Pancreas (tissue), 10 donors: Measurements from ENCODE around the gene BAIAP3. TPM values are rescaled to one million over a fixed set of nuclear protein-coding genes. Genes with fewer than 3 reads are reported as not detected.
A peak's percentile ranks its signal among the peaks of the same experiment; 100 is the strongest.

Experiments used
- ATAC-seq, 4 donors: fragments of 200-7000 bp; cut with Tn5 transposase; one replicate each; pipeline versions ENCODE4 v1.8.0 to v1.9.1; 2020; ENCODE audit warnings: mild to moderate bottlenecking in 4 of 4, moderate library complexity in 4 of 4
- DNase-seq, 6 donors: peaks; one replicate each; pipeline ENCODE4 v3.0.0-alpha.2; 2020
- FAIRE-seq: peaks from 2 replicates; lab custom pipeline; 2012; peaks lifted over from hg19 to GRCh38; lab: Jason Lieb, UNC
- H3K27ac ChIP-seq, 4 donors: fragments of 200-600 bp; sonication (generic); 1 replicate in 3 of 4; 2 replicates in 1 of 4; pipeline versions ENCODE4 v1.5.0 to v1.8.0; 2020
- H3K27me3 ChIP-seq, 4 donors: fragments of 200-600 bp; one replicate each; pipeline ENCODE4 v1.8.0; 2021
- H3K36me3 ChIP-seq, 3 donors: fragments of 200-600 bp; sonication (generic) in 1 of 3; one replicate each; pipeline versions ENCODE4 v1.5.0 to v1.8.0; 2020 to 2021
- H3K4me1 ChIP-seq, 3 donors: fragments of 200-600 bp; one replicate each; pipeline ENCODE4 v1.8.0; 2021
- H3K4me3 ChIP-seq, 4 donors: fragments of 200-600 bp; sonication (generic) in 2 of 4; one replicate each; pipeline versions ENCODE4 v1.5.0 to v1.8.0; 2020 to 2021
- H3K9me3 ChIP-seq, 4 donors: fragments of 200-600 bp; one replicate each; pipeline ENCODE4 v1.8.0; 2021
- CTCF ChIP-seq, 4 donors: fragments of 200-600 bp; sonication (generic) in 3 of 4; IDR thresholded peaks; one replicate each; pipeline versions ENCODE4 v1.5.0 to v1.8.0; 2021; ENCODE audit warnings: antibody characterized with exemption in 4 of 4
- WGBS, 2 donors: extraction: QIAGEN DNeasy Blood & Tissue Kit; methylation state at CpG; one replicate each; pipeline ENCODE4 v1.1.7; 2013; 5-methylcytosine and 5-hydroxymethylcytosine counted together
- intact Hi-C, 3 donors: fragments of 100-400 bp; cut with DNase I; formaldehyde crosslinking; loops; one replicate each; pipeline versions ENCODE4 v1.11.1 to v1.14.2; 2022
- polyA plus RNA-seq, 2 donors: library from polyadenylated mRNA; stranded (reverse); fragments of 200-250 nt; gene quantifications; one replicate each; pipeline ENCODE4 v1.2.3, GENCODE V29; 2013
- total RNA-seq, 6 donors: library from RNA; stranded (reverse); fragmentation: NEBNext Ultra II Directional in 4 of 6; extraction: Animal tissue kit (Norgen Biotek cat#: 25700) in 4 of 6; gene quantifications; one replicate each; pipeline versions ENCODE4 v1.2.1 to v1.2.4, GENCODE V29; 2021 to 2023
- donor health status: healthy with polysubstance abuse.
- donor health status: DM: no; HTN: no; CAD: no; lungs with moderate emphysema.
- donor health status: DM: no; HTN: no; CAD: no.
- donor health status: control.
- donor health status: control.
- donor health status: Bipolar disorder and iron deficiency.
- donor health status: DM: yes; HTN: yes; CAD: no.
- donor health status: DM: no; HTN: no; CAD: no.
- donor health status: DM: no; HTN: no; CAD: no.
- donor health status: DM: yes; HTN: yes; CAD: no.

The BAIAP3 gene
- total and polyA plus RNA-seq, 8 donors: 2.1 to 110 (median 12.6) TPM

GRCh38 chr16:1330260-1330914 lies 3.1 kb upstream of the BAIAP3 start:
- peaks cover 0 to 11% (median 2%) of the 10 kb centered on the region in 4 donors for H3K27me3 ChIP-seq
- intact Hi-C loops: no loop called here
- H3K27ac ChIP-seq: no peak overlapping the region
- TF ChIP-seq CTCF (IDR thresholded peaks at IDR 0.05): peak in 1 of 4 donors; percentile 30
- no peaks in the 10 kb centered on the region for H3K9me3 ChIP-seq
- H3K4me1 ChIP-seq: peaks cover 6 to 20% (median 6%) of the 10 kb centered on the region in 3 donors
- H3K4me3 ChIP-seq: no peak overlapping the region
- no peak for FAIRE-seq
- ATAC-seq: no peak
- WGBS, 2 donors: 73 to 81% methylated on average over 17 of the region's 17 CpGs
- DNase-seq: peak in 2 of 6 donors; percentile 11 to 67
- no peaks in the 10 kb centered on the region for H3K36me3 ChIP-seq

GRCh38 chr16:1330931-1331711 lies 2.3 kb upstream of the BAIAP3 start:
- H3K27me3 ChIP-seq: peaks cover 0 to 11% (median 2%) of the 10 kb centered on the region in 4 donors
- WGBS, 2 donors: 42 to 43% methylated on average over 21 to 22 of the region's 22 CpGs
- FAIRE-seq (no peak), ATAC-seq (no peak), DNase-seq (peak in 2 of 6 donors; percentile 14 to 58)
- peak overlapping the region in 2 of 4 donors; percentile 17 to 25 for H3K4me3 ChIP-seq
- intact Hi-C loops: no loop called here
- H3K36me3 ChIP-seq: no peaks in the 10 kb centered on the region
- H3K27ac ChIP-seq: peak overlapping the region in 2 of 4 donors; percentile 2 to 10
- H3K4me1 ChIP-seq: peaks cover 6 to 20% (median 6%) of the 10 kb centered on the region in 3 donors
- H3K9me3 ChIP-seq: no peaks in the 10 kb centered on the region
- TF ChIP-seq CTCF (IDR thresholded peaks at IDR 0.05): no peak

GRCh38 chr16:1331712-1332617 lies 1.5 kb upstream of the BAIAP3 start:
- peak in 5 of 6 donors; percentile 66 to 90 (median 79) for DNase-seq
- no peaks in the 10 kb centered on the region for H3K9me3 ChIP-seq
- peak overlapping the region in 2 of 4 donors; percentile 17 to 25 for H3K4me3 ChIP-seq
- H3K27ac ChIP-seq: peak overlapping the region in 2 of 4 donors; percentile 2 to 10
- TF ChIP-seq CTCF (IDR thresholded peaks at IDR 0.05): no peak
- H3K36me3 ChIP-seq: no peaks in the 10 kb centered on the region
- peaks cover 6 to 20% (median 6%) of the 10 kb centered on the region in 3 donors for H3K4me1 ChIP-seq
- WGBS, 2 donors: 12 to 17% methylated on average over 34 of the region's 34 CpGs
- ATAC-seq: peak; percentile 58 to 74 (median 70)
- intact Hi-C loops: no loop called here
- H3K27me3 ChIP-seq: peaks cover 0 to 11% (median 2%) of the 10 kb centered on the region in 4 donors
- FAIRE-seq: no peak

GRCh38 chr16:1332618-1333148 lies 762 bp upstream of the BAIAP3 start:
- no peak overlapping the region for H3K27ac ChIP-seq
- H3K27me3 ChIP-seq: peaks cover 0 to 11% (median 2%) of the 10 kb centered on the region in 4 donors
- no peaks in the 10 kb centered on the region for H3K36me3 ChIP-seq
- WGBS, 2 donors: 18 to 24% methylated on average over 22 to 26 of the region's 26 CpGs
- H3K9me3 ChIP-seq: no peaks in the 10 kb centered on the region
- intact Hi-C loops: no loop called here
- DNase-seq (no peak), FAIRE-seq (no peak), ATAC-seq (no peak)
- H3K4me3 ChIP-seq: peak overlapping the region in 2 of 4 donors; percentile 23 to 43
- no peak for TF ChIP-seq CTCF (IDR thresholded peaks at IDR 0.05)
- peaks cover 6 to 20% (median 6%) of the 10 kb centered on the region in 3 donors for H3K4me1 ChIP-seq
